HG02884 (cell line): ENCODE data around the gene AFDN.

ENCODE experiments used
- ATAC-seq: cut with Tn5 transposase; IDR thresholded peaks from one replicate; pipeline ENCODE4 v1.9.1; 2021; ENCODE audit warnings: mild to moderate bottlenecking, moderate library complexity; ENCODE audit not compliant: unreplicated experiment

AFDN gene

GRCh38 chr6:167840526-167841179 is 13.9 kb downstream of the AFDN start:
- ATAC-seq: no peak

- ATAC-seq: no peak
These were observed 15.3 kb downstream of the AFDN start for GRCh38 chr6:167841981-167842380.

- ATAC-seq: no peak
These were observed 15.7 kb downstream of the AFDN start for GRCh38 chr6:167842457-167842856.

DNA sequence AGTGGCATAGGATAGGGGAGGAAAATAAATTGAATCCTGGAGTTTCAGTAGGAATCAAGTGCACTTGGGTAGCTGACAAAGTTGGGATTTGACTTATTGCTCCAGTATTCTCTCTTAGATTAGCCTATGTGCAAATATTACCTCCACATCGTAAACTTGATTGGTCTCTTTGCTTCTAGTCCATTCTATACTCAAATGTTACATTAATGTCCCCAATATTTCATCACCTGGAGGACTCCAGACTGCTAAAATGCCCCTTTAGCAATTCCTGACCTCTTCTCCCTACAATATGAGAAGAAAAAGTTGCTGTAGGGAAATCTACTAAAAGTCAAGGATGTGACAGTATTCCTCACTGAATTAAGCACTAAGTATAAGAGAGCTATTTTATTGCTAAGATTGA is 16.3 kb downstream of the AFDN start:
- ATAC-seq: no peak

DNA sequence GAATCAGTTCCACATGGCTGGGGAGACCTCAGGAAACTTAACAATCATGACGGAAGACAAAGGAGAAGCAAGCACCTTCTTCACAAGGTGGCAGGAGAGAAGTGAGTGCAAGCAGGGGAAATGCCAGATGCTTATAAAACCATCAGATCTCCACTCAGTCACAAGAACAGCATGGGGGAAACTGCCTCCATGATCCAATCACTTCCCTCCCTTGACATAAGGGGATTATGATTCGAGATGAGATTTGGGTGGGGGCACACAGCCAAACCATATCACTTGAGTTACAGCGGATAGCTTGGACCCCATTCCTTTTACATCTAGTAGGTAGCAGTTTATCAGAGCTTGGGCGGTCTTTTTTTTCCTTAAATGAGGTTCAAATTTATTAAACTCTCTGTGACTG is 19.1 kb downstream of the AFDN start:
- no peak for ATAC-seq

- no peak for ATAC-seq
These were observed 20.4 kb downstream of the AFDN start for GRCh38 chr6:167846997-167847606.

GRCh38 chr6:167847936-167848335 is 21.2 kb downstream of the AFDN start:
- no peak for ATAC-seq

DNA sequence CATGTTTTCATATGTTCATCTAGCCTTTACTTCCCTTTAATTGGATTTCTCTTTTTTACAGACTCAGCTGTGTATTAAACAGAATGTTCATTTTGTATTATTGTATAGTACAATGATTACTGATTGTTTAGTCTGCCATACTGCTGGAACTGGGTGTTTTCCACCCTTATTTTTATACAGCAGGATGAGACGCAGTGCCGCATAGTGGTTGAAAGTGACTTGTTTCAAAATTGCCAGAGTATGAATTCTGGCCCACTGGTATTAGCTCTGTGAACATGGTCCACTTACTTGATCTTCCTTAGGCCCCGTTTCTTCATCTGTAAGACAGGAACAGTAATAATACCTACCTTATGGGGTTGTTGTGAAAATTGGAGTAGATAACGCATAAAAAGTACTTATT is 22.1 kb downstream of the AFDN start:
- no peak for ATAC-seq

DNA sequence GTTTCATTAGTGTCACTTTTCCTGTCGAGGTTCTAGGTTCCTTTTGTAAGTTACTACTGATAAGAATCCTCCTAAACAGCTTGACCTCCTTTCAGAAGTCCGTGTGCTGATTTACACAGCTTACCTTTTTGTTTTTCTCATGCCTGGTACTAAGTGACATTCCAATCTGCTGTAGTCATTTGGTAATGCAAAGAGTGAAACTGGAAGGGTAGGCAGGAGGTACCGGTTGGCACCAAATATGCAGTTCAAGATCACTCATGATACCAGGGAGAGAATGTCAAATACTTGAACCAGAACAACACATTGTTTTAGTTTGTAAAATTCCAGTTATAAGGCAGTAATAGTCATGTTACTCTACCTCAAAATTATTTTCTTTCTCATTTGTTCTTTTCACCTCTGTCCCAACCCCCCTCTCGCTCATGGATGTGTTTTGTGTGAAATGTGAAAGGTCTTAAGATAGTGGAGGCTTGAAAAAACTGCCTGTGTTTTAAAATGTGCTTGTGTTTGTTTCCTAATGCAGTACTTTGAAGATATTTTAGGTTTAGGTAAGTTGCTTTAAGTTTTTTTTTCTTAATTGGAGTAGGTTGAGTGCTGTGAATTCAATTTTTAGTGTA is 23.2 kb downstream of the AFDN start:
- no peak for ATAC-seq

DNA sequence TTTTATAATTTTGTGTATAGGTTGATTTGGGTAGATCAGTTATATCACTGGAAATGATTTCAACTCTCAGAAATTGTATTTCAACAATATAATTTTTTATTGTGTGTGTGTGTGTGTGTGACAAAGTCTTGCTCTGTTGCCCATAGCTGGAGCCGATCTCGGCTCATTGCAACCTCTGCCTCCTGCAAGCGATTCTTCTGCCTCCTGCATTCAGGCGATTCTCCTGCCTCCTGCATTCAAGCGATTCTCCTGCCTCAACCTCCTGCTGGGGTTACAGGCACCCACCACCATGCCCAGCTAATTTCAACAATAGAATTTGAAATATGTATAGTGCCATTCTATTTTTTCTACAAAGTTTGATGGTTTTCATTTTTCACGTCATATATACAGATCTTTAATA is 24.1 kb downstream of the AFDN start:
- no peak for ATAC-seq

DNA sequence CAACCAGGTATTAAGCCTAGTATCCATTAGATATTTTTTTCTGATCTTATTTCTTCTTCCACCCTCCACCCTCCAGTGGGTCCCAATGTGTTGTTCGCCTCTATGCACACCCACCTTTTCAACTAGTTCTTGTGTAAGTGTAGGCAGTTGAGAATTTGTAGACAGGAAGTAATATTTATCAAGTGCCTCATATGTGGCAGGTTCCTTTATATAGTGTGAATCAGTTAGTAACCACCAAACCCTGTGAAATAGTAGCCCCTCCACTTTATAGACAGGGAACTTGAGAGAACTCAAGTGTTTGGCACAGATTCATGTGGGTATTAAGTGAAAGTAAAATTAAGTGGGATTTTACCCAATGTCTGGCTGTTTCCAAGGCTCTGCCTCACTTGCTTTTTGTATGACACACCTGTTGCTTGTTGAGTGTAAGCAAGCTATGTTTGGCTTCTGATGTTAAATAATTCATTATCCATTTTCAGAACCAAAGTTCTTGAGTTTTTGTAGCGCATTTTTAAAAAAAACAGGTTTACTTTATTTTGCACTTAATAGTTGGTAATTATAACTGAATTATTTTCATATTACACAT is 24.8 kb downstream of the AFDN start:
- ATAC-seq: no peak

- no peak for ATAC-seq
These were observed 29.2 kb downstream of the AFDN start for GRCh38 chr6:167855825-167856425.

DNA sequence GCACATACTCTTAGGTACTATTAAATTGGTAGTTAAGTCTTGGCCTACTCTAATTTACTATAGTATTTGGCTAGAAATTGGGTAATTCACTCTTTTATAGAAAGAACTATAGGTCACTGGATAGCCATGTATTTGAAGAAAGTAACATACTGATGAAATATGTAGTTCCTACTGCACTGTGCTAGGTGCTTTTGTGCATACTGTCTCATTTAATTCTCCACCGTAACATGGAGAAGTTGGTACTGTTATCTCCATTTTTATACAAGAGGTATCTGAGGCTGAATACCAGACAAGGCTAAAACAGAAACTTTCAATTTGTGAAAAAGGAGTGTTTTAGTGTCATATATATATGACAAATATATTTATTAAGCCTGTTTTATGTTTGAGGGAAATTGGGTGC is 29.8 kb downstream of the AFDN start:
- ATAC-seq: no peak

DNA sequence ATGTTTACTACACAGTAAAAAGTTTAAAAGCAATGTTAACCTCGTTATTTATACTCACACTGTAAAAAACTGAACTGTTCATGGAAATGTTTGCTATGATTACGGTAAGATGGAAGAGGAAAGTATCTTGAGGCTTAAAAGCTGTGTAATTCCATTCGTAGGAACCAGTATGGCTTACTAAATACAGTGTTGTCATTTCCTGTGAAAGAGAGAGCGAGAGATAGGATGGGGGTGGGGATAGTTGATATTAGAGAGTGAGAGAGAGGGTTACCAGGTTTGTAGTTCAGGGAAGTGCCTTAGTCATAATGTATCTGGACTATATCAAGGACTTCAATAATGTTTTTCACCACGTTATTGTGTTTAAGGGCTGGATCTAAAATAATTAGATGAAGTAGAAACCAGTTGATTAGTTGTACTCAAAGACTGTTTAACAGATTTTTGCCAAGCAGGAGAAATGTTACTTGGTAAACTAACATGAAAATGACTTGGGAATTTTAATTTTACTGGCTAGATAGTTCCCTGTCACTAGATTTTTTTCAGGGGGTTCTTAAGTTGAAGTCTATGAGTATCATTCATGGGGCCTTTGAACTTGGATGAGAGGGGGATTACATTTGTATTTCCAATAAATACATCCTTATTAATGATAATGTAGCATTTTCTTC is 30.4 kb downstream of the AFDN start:
- no peak for ATAC-seq

DNA sequence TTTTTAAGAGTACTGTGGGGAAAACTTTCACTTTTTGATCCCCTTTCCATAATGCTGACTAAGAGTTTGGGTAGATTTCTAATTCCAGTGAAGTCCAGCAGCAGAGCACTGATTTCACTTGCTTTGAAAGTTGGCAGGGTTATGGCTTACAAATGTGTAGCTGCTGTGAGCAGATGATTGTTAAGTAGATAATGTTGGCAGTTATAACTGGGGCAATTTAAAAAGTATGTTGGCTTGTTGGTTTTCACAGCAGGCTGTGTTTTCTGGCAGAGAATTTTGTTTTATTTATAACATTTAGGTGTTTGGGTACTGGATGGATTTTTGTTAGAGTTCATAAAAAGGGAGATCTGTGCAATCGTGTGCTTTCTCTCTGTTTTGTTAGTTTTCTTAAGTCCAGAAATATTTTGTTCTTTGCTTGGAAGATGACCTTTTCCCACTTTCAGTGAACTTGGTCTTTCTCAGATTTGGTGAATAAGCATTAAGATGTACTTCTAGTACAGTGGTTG is 31.4 kb downstream of the AFDN start:
- no peak for ATAC-seq

DNA sequence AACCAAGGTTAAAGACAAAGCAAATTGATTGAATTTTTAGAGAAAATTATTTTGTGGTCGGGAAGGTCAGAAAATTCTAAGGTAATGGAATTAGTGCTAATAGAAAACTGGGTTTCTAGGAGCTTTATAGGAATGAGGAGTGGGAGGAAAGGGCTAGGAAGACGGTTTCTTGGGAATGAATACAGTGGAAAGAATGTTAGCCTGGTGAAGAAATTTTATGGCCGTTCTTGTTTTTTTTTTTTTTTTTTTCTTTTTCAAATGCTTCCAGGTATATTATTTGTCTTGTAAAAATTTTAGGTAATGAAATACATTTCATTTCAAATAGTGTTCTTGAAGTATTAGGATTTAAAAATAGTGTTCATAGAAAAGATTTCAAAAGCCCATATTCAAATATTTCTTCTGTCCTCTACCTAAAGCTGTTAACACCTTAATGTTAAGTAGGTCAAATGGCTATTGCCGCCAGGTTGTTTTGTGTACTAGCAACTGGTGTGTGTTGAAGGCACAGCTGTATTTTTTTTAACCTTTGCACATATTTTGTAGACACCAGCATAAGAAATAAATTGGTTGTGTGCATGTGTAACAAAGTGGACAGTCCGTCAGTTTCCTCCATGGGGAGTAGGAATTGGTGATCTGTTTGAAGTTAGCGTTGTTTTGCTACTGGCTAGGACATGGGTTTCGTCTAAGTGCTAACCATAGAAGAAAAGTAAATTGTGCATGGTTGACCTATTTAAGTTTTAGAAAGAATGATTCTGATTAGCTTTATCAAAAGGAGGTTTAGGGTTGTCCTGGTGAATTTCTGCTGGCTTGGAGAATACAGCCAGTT is 32.3 kb downstream of the AFDN start:
- no peak for ATAC-seq

GRCh38 chr6:167860550-167861226 is 34.0 kb downstream of the AFDN start:
- ATAC-seq: no peak

DNA sequence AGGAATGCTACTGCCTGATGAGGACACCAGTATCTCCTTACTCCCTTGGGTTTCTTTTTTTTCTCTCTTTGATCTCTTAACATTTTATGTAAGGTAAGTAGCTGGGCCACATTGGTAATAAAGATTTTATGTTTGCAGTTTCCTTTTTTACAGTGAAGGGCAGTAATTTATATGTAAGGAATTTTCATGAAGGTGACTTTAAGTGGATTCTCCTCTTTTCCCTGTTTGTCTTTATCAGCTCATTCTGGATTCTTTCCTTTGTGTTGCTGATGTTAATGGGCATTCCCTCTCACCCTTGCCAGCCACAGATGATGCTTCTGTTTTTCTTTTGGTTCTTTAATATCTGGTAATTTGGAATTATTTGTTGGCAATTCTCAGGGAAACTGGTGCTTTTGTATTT is 34.7 kb downstream of the AFDN start:
- no peak for ATAC-seq

DNA sequence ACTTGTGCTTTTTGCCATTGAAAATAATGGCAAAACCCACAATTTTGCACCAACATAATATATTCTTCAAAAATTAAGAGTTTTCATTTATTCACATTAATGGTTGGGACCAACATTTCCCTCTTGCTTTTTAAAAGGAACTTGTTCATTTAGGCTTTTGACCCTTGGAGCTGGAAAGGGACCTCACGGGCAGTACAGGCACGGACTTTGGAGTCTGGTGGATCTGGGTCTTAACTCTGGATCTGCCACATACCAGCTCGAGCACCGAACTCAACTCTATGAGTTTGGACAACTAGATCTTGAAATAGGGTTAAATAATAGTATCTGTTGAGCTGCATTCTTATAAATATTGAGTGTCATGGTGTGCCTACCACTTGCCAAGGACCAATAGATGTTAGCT is 37.2 kb downstream of the AFDN start:
- no peak for ATAC-seq

GRCh38 chr6:167866642-167867041 is 39.9 kb downstream of the AFDN start:
- no peak for ATAC-seq
